CD4-positive, CD25-positive, alpha-beta regulatory T cell (primary cell): ENCODE data around the gene ZG16. TPM values are rescaled to one million over a fixed set of nuclear protein-coding genes. Genes with fewer than 3 reads are reported as not detected.
"Not testable (repeated sequence)": the region's sequence is repeated elsewhere in the genome, so short reads cannot be mapped to it uniquely, and the experiment has no call there.

Source experiments
- ATAC-seq, 2 donors: fragments of 150-1000 bp; cut with Tn5 transposase; one replicate each; pipeline ENCODE4 v1.10.0; 2021; ENCODE audit warnings: low read depth in 2 of 2, moderate number of reproducible peaks in 2 of 2, moderate library complexity in 1 of 2
- DNase-seq, 3 donors: peaks; one replicate each; pipeline versions ENCODE4 v3.0.0 to v3.0.0-alpha.2; 2012 to 2022; ENCODE audit warnings: mixed read lengths in 1 of 3
- H3K27ac ChIP-seq: one replicate; pipeline ENCODE4 v1.7.0; 2013; ENCODE audit warnings: mild to moderate bottlenecking, low read length; ENCODE audit not compliant: insufficient read depth, poor library complexity, severe bottlenecking
- H3K27me3 ChIP-seq: one replicate; pipeline ENCODE4 v1.7.0; 2013; ENCODE audit warnings: low read length; ENCODE audit not compliant: control insufficient read depth, insufficient read depth
- H3K36me3 ChIP-seq: one replicate; pipeline ENCODE4 v1.7.0; 2013; ENCODE audit warnings: mild to moderate bottlenecking, low read length, moderate library complexity; ENCODE audit not compliant: control insufficient read depth, insufficient read depth
- H3K4me1 ChIP-seq: 2 replicates; pipeline ENCODE4 v1.7.0; 2013; ENCODE audit warnings: mild to moderate bottlenecking, low read length; ENCODE audit not compliant: insufficient read depth, control insufficient read depth, poor library complexity, severe bottlenecking
- H3K4me3 ChIP-seq: one replicate; pipeline ENCODE4 v1.7.0; 2013; ENCODE audit warnings: low read depth, mild to moderate bottlenecking, low read length, moderate library complexity
- H3K9me3 ChIP-seq, 2 experiments: 1 replicate in 1 of 2; 2 replicates in 1 of 2; pipeline ENCODE4 v1.7.0; 2013; ENCODE audit warnings: low read length in 2 of 2, mild to moderate bottlenecking in 1 of 2, moderate library complexity in 1 of 2; ENCODE audit not compliant: control insufficient read depth in 2 of 2
- H3K27ac Mint-ChIP-seq, 3 donors: one replicate each; pipeline ENCODE4 v1.8.0; 2020 to 2022; ENCODE audit warnings: mild to moderate bottlenecking in 3 of 3, mixed read lengths in 3 of 3, moderate library complexity in 2 of 3
- H3K27me3 Mint-ChIP-seq: one replicate; pipeline ENCODE4 v1.8.0; 2022; ENCODE audit warnings: mild to moderate bottlenecking, mixed read lengths
- H3K36me3 Mint-ChIP-seq: one replicate; pipeline ENCODE4 v1.8.0; 2020; ENCODE audit warnings: mixed read lengths
- H3K4me1 Mint-ChIP-seq, 4 donors: one replicate each; pipeline ENCODE4 v1.8.0; 2020 to 2022; ENCODE audit warnings: mixed read lengths in 4 of 4, mild to moderate bottlenecking in 1 of 4
- H3K4me3 Mint-ChIP-seq, 4 donors: one replicate each; pipeline ENCODE4 v1.8.0; 2020 to 2022; ENCODE audit warnings: mild to moderate bottlenecking in 4 of 4, mixed read lengths in 4 of 4, moderate library complexity in 3 of 4
- H3K9me3 Mint-ChIP-seq, 7 donors: one replicate each; pipeline ENCODE4 v1.8.0; 2020 to 2022; ENCODE audit warnings: mixed read lengths in 7 of 7, mild to moderate bottlenecking in 3 of 7, moderate library complexity in 2 of 7
- polyA plus RNA-seq, 4 donors: library from polyadenylated mRNA; unstranded; fragments of 300-500 nt; fragmentation: Illumina TruSeq; gene quantifications; one replicate each; pipeline ENCODE4 v1.2.3, GENCODE V29; 2021
- total RNA-seq: library from RNA; stranded (reverse); gene quantifications from one replicate; pipeline ENCODE4 v1.2.3, GENCODE V29; 2022

The ZG16 gene
- total and polyA plus RNA-seq, 5 donors from 2014 or later, result not detected

- Histone ChIP-seq H3K27ac (peak overlapping the region; percentile 76), H3K4me1 (peaks cover 47% of the 10 kb centered on the region), H3K36me3 (peaks cover 16% of the 10 kb centered on the region), H3K4me3 (peak overlapping the region; percentile 10), H3K9me3 (no peaks in the 10 kb centered on the region), H3K27me3 (no peaks in the 10 kb centered on the region)
- H3K27ac Mint-ChIP-seq, result peak overlapping the region; percentile 89 to 91 (median 89)
- H3K9me3 Mint-ChIP-seq, result peaks cover 0 to 3% (median 0%) of the 10 kb centered on the region in 7 donors
- peaks cover 18 to 78% (median 51%) of the 10 kb centered on the region in 4 donors for H3K4me1 Mint-ChIP-seq
- H3K27me3 Mint-ChIP-seq, result no peaks in the 10 kb centered on the region
- DNase-seq (no peak), ATAC-seq (no peak)
- peaks cover 26% of the 10 kb centered on the region for H3K36me3 Mint-ChIP-seq
- H3K4me3 Mint-ChIP-seq, result peak overlapping the region in 3 of 4 donors; percentile 41 to 87 (median 84)
These were observed 40.3 kb upstream of the ZG16 start for GRCh38 chr16:29737713-29738112.

GRCh38 chr16:29738514-29738913 lies 39.5 kb upstream of the ZG16 start:
- ATAC-seq (peak; percentile 88 to 90), DNase-seq (peak; percentile 39 to 82 (median 73))
- Mint-ChIP-seq H3K4me3 (peak overlapping the region; percentile 2 to 87 (median 80)), H3K36me3 (peaks cover 30% of the 10 kb centered on the region), H3K4me1 (peaks cover 18 to 84% (median 57%) of the 10 kb centered on the region in 4 donors), H3K27me3 (no peaks in the 10 kb centered on the region), H3K9me3 (peaks cover 0 to 2% (median 0%) of the 10 kb centered on the region in 7 donors), H3K27ac (peak overlapping the region; percentile 89 to 91 (median 89))
- peaks cover 55% of the 10 kb centered on the region for H3K4me1 ChIP-seq
- H3K9me3 ChIP-seq, result no peaks in the 10 kb centered on the region
- no peaks in the 10 kb centered on the region for H3K27me3 ChIP-seq
- peak overlapping the region; percentile 55 for H3K4me3 ChIP-seq
- peak overlapping the region; percentile 76 for H3K27ac ChIP-seq
- peaks cover 22% of the 10 kb centered on the region for H3K36me3 ChIP-seq

- Histone ChIP-seq H3K4me1 (peaks cover 70% of the 10 kb centered on the region), H3K36me3 (peaks cover 26% of the 10 kb centered on the region), H3K27ac (peak overlapping the region; percentile 76)
- Mint-ChIP-seq H3K4me3 (peak overlapping the region in 3 of 4 donors; percentile 47 to 95 (median 69)), H3K36me3 (peaks cover 37% of the 10 kb centered on the region), H3K27ac (peak overlapping the region; percentile 77 to 96 (median 89)), H3K4me1 (peaks cover 18 to 89% (median 58%) of the 10 kb centered on the region in 4 donors)
- not testable (repeated sequence) for DNase-seq, H3K9me3 Mint-ChIP-seq, H3K9me3 ChIP-seq, H3K27me3 ChIP-seq, H3K27me3 Mint-ChIP-seq, H3K4me3 ChIP-seq, ATAC-seq
These were observed 38.0 kb upstream of the ZG16 start for GRCh38 chr16:29739927-29740629.

- not testable (repeated sequence) for H3K27me3 ChIP-seq, H3K9me3 Mint-ChIP-seq, H3K4me3 ChIP-seq, H3K9me3 ChIP-seq, ATAC-seq, H3K27me3 Mint-ChIP-seq, DNase-seq
- peak overlapping the region; percentile 49 for H3K27ac ChIP-seq
- peaks cover 74% of the 10 kb centered on the region for H3K4me1 ChIP-seq
- H3K4me1 Mint-ChIP-seq, result peaks cover 18 to 88% (median 59%) of the 10 kb centered on the region in 4 donors
- H3K36me3 ChIP-seq, result peaks cover 26% of the 10 kb centered on the region
- peak overlapping the region; percentile 77 to 96 (median 89) for H3K27ac Mint-ChIP-seq
- peak overlapping the region in 3 of 4 donors; percentile 54 to 95 (median 69) for H3K4me3 Mint-ChIP-seq
- peaks cover 39% of the 10 kb centered on the region for H3K36me3 Mint-ChIP-seq
These were observed 37.4 kb upstream of the ZG16 start for GRCh38 chr16:29740630-29741015.

- DNase-seq, result no peak
- H3K9me3 Mint-ChIP-seq, result peaks cover 0 to 2% (median 0%) of the 10 kb centered on the region in 7 donors
- H3K4me3 ChIP-seq, result peak overlapping the region; percentile 49
- H3K9me3 ChIP-seq, result no peaks in the 10 kb centered on the region
- H3K36me3 ChIP-seq, result peaks cover 26% of the 10 kb centered on the region
- peaks cover 5% of the 10 kb centered on the region for H3K27me3 Mint-ChIP-seq
- peak overlapping the region; percentile 59 to 90 (median 89) for H3K27ac Mint-ChIP-seq
- H3K4me3 Mint-ChIP-seq, result peak overlapping the region; percentile 88 to 99 (median 92)
- H3K4me1 Mint-ChIP-seq, result peaks cover 20 to 89% (median 62%) of the 10 kb centered on the region in 4 donors
- ATAC-seq, result no peak
- no peaks in the 10 kb centered on the region for H3K27me3 ChIP-seq
- peaks cover 92% of the 10 kb centered on the region for H3K4me1 ChIP-seq
- H3K36me3 Mint-ChIP-seq, result peaks cover 50% of the 10 kb centered on the region
- H3K27ac ChIP-seq, result peak overlapping the region; percentile 95
These were observed 35.3 kb upstream of the ZG16 start for GRCh38 chr16:29742683-29743275.

GRCh38 chr16:29743475-29743826 lies 34.6 kb upstream of the ZG16 start:
- Histone ChIP-seq H3K27ac (peak overlapping the region; percentile 95), H3K27me3 (no peaks in the 10 kb centered on the region), H3K9me3 (no peaks in the 10 kb centered on the region), H3K36me3 (peaks cover 28% of the 10 kb centered on the region), H3K4me1 (peaks cover 92% of the 10 kb centered on the region), H3K4me3 (peak overlapping the region; percentile 49)
- Mint-ChIP-seq H3K36me3 (peaks cover 52% of the 10 kb centered on the region), H3K9me3 (peaks cover 0 to 2% (median 0%) of the 10 kb centered on the region in 7 donors), H3K4me3 (peak overlapping the region; percentile 88 to 99 (median 92)), H3K27ac (peak overlapping the region; percentile 89 to 92 (median 90)), H3K27me3 (peaks cover 5% of the 10 kb centered on the region), H3K4me1 (peaks cover 17 to 85% (median 55%) of the 10 kb centered on the region in 4 donors)
- ATAC-seq, result no peak
- DNase-seq, result no peak

- ATAC-seq (no peak), DNase-seq (peak in 1 of 3 donors; percentile 58)
- Mint-ChIP-seq H3K9me3 (peaks cover 0 to 2% (median 0%) of the 10 kb centered on the region in 7 donors), H3K4me1 (peaks cover 11 to 84% (median 53%) of the 10 kb centered on the region in 4 donors), H3K27me3 (peaks cover 5% of the 10 kb centered on the region), H3K4me3 (peak overlapping the region; percentile 90 to 99 (median 97)), H3K27ac (peak overlapping the region; percentile 89 to 100 (median 92)), H3K36me3 (peaks cover 57% of the 10 kb centered on the region)
- peak overlapping the region; percentile 95 for H3K27ac ChIP-seq
- H3K27me3 ChIP-seq, result no peaks in the 10 kb centered on the region
- no peaks in the 10 kb centered on the region for H3K9me3 ChIP-seq
- peak overlapping the region; percentile 49 for H3K4me3 ChIP-seq
- peaks cover 31% of the 10 kb centered on the region for H3K36me3 ChIP-seq
- peaks cover 87% of the 10 kb centered on the region for H3K4me1 ChIP-seq
These were observed 34.1 kb upstream of the ZG16 start for GRCh38 chr16:29743827-29744531.
